HT-29 (cell line): Measurements from ENCODE around the gene PTPRN2. TPM values are rescaled to one million over a fixed set of nuclear protein-coding genes. Genes with fewer than 3 reads are reported as not detected.
A peak's percentile ranks its signal among the peaks of the same experiment; 100 is the strongest.
"Not testable (repeated sequence)": the region's sequence is repeated elsewhere in the genome, so short reads cannot be mapped to it uniquely, and the experiment has no call there.

Source experiments
- DNase-seq: peaks from one replicate; pipeline ENCODE4 v3.0.0-alpha.2; 2015; ENCODE audit warnings: low spot score
- total RNA-seq: library from RNA; depleted of rRNA; stranded (reverse); fragments of >200 nt; shearing (Covaris generic); gene quantifications from 2 replicates; pipeline ENCODE4 v1.2.3, GENCODE V29; 2014

Gene PTPRN2
- total RNA-seq, 1 experiment from 2014 or later = 1.7 TPM

GRCh38 chr7:158366916-158367633 lies 220.5 kb downstream of the PTPRN2 start:
- no peak for DNase-seq

- DNase-seq = no peak
These were observed 221.3 kb downstream of the PTPRN2 start for GRCh38 chr7:158366346-158366745.

- no peak for DNase-seq
These were observed 222.4 kb downstream of the PTPRN2 start for GRCh38 chr7:158365267-158365666.

GRCh38 chr7:158364451-158364850 lies 223.2 kb downstream of the PTPRN2 start:
- no peak for DNase-seq

DNA sequence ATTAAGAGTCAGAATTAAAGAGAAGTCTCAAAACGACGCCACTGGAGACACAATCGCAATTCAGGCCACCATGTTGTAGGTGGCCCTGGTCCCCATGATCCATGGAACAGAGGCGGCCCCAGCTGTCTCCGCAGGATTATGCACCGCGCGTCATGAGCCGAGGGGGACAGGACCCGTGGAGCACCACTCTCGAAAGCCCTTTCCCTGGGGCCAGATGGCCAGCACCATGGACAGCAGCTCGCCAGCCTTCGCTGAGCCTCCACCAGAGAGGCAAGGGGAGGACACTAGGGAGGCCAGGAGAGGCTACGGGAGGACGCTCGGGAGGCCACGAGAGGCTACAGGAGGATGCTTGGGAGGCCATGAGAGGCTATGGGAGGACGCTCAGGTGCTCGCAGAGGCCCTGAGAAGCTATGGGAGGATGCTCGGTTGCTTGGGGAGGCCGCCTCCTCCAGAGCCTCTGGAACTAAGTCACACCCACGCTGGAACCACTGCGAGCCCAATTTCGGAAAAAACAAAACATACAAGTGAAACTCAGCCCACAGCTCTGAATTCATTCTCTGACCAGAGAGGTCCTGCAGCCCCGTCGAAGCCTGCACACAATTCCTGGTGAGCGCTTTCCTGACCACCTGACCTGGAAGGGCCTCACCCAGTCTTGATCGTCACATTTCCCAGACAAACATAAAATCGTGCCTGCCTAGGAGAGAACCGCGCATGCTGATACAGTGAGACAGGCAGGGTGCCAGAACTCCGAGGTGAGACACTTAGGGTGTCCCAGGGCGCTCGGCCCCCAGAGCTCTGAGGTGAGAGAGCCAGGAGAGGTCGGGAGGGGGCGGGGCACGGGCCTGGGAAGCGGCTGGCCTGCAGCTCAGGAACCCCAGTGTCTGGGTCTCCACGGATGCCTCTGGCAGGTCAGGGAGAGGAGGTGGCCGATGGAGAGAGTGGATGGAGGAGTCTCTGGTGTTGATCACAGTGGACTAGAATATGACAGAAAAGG lies 224.4 kb downstream of the PTPRN2 start:
- DNase-seq = no peak

DNA sequence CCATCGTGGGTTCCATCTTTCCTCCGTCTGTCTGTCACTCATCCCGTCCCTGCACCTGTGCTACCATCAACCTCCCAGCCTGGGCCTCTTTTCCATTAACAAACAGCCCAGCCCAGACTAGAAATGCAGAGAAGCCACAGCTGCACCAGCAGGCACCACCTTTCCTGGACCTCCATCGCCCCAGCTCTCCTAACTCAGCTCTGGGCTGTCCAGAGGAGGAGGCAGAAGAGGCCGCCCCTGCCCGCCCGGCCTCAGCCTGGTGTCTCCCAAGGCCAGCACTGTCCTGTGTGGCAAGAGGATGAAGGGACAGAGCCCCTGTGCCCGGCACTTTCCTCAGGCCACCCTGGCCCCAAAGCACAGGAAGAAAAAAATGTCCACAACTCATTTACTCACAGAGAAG lies 225.6 kb downstream of the PTPRN2 start:
- no peak for DNase-seq

- no peak for DNase-seq
These were observed 226.2 kb downstream of the PTPRN2 start for GRCh38 chr7:158361326-158361946.

DNA sequence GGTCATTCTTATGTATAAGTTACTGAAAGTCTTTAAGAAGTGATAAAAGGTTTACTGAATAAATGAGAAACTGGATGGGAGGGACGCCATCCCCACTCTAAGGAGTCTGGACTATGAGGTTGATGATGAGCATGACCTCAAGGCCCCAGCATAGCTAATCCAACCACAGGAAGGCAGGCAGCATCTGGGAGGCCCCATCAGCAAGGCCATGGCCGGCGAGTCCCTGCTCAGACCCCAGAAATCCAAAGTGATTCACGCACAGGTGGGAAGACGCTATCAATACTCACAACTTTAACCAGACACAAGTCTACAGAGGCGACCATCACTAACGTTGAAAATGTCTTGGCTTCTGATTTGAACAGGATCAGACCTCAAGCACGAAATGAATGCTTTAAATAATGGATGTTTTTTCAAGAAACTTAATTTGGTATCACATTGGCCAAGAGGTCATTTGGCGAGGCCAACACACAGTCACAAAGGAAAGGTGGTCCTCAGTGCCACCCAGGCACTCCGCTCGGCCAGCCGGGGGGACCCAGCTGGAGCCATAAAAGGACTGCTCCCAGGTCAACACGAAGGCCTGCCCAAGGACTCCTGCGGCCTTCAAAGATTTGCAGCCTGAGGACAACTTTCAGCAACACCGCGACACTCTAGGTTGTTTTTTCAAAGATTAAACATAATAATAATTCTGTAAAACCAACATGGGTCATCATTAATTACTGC lies 228.5 kb downstream of the PTPRN2 start:
- no peak for DNase-seq

GRCh38 chr7:158357898-158358821 lies 229.5 kb downstream of the PTPRN2 start:
- no peak for DNase-seq

- no peak for DNase-seq
These were observed 230.3 kb downstream of the PTPRN2 start for GRCh38 chr7:158357106-158357897.

- DNase-seq = no peak
These were observed 231.2 kb downstream of the PTPRN2 start for GRCh38 chr7:158356454-158356853.

- peak; percentile 36 for DNase-seq
These were observed 232.1 kb downstream of the PTPRN2 start for GRCh38 chr7:158355456-158356065.

DNA sequence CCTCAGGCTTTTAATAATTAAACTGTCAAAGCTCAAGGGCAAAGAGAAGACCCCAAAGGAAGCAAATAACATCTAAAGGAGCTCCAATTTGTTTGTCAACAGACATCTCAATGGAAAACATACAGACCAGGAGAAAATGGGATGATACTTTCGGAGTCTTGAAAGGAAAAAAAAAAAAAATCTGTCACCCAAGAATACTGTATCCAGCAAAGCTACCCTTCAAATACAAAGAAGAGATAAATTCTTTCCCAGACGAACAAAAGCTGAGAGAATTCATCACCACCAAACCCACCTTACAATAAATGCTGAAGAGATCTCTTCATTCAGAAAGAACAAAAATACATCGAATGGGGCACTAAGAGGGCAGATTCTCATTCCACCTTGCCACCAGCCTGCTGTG lies 232.8 kb downstream of the PTPRN2 start:
- no peak for DNase-seq

DNA sequence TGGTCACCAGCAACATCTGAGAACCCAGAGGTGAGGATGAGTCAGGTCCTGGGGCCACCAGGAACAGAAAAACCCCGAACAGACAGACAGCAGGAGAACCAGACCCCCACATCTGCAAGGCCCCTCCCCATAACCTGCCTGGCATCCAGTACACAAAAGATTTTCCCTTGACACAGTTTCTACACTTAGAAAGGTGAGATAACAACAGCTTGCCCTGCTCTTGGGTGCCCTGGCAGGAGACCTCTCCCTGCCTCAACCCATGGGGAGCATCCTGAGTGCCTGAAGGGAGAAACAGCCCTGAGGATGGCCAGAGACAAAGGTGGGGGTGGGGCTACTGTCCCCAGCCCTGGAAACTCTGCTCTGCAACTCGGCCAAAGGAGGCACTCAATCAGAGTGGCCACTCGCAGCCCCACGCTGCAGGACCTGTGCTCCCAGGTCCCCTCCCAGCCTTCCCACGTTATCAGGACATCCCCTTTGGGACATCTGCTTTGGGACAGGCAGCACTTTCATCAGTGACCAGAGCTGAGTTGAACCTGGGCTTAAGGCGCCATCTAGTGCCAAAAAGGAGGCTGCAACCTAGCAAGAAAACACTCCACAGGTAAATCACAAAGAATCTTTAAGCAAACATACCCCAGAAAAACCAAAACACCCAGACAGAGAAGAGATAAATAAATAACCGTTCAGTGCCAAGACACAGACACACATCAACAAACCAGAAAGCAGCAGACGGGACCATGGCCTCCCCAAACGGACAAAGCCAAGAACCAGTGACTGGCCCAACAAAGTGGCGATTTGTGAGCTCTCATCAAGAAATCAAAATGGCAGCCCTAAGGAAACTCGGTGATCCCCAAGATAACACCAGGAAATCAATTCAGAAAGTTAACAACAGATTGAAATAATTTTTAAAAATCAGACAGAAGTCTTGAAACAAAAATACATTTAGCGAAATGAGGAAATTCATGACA lies 233.7 kb downstream of the PTPRN2 start:
- DNase-seq = peak; percentile 63

DNA sequence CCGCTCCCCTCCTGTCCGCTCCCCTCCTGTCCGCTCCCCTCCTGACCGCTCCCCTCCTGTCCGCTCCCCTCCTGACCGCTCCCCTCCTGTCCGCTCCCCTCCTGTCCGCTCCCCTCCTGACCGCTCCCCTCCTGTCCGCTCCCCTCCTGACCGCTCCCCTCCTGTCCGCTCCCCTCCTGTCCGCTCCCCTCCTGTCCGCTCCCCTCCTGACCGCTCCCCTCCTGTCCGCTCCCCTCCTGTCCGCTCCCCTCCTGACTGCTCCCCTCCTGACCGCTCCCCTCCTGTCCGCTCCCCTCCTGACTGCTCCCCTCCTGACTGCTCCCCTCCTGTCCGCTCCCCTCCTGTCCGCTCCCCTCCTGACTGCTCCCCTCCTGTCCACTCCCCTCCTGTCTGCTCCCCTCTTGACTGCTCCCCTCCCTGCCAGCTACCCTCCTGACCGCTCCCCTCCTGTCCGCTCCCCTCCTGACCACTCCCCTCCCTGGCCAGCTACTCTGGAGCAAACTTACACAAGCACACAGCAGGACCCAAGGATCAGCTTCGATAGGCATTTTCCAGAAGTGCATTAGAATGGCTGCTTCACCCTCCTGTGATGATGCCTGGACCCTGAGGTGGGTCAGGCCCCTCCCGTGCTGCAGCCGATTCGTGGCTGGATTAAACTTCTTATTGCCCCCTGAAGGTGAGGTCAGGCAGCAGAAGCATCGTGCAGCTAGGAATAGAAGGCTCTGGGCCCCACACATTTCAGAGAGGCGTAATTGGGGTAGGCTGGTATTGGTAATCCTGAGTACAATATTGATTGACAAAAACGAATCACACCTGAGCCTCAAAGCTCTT lies 235.5 kb downstream of the PTPRN2 start:
- not testable (repeated sequence) for DNase-seq

- no peak for DNase-seq
These were observed 236.1 kb downstream of the PTPRN2 start for GRCh38 chr7:158351481-158351880.

DNA sequence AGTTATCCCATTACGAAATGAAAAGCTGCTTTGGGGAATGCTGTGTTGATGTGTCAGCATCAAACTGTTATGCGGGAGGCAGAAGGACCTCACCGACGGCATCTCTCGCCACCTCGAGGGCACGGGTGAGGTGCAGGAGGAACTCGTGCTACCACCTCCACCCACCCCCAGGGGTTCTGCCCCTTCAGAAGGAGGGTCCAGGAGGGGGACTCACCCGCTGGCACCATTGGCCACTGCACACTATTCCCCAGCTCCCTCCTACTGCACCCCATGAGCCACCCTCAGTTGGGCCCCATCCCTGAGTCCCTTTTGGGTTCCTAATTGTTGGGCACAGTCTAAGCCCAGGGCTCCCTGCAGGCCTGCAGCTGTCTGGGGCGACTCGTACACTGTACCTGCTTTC lies 236.6 kb downstream of the PTPRN2 start:
- DNase-seq = no peak
